Muscle of leg (tissue), 11 donors: ENCODE measurements around the gene PIGV. TPM values are rescaled to one million over a fixed set of nuclear protein-coding genes. Genes with fewer than 3 reads are reported as not detected.
A peak's percentile ranks its signal among the peaks of the same experiment; 100 is the strongest.
"Not testable (repeated sequence)": the region's sequence is repeated elsewhere in the genome, so short reads cannot be mapped to it uniquely, and the experiment has no call there.

Source experiments
- DNase-seq: peaks from one replicate; pipeline ENCODE4 v3.0.0; 2013
- H3K27ac ChIP-seq: one replicate; pipeline ENCODE4 v1.5.1; 2013; ENCODE audit warnings: mild to moderate bottlenecking, low read length, control low read depth
- H3K27me3 ChIP-seq: one replicate; pipeline ENCODE4 v1.6.1; 2013; ENCODE audit warnings: low read length; ENCODE audit not compliant: control insufficient read depth, insufficient read depth
- H3K36me3 ChIP-seq: one replicate; pipeline ENCODE4 v1.6.1; 2013; ENCODE audit warnings: low read length; ENCODE audit not compliant: control insufficient read depth, insufficient read depth
- H3K4me1 ChIP-seq: one replicate; pipeline ENCODE4 v1.6.1; 2013; ENCODE audit warnings: low read length; ENCODE audit not compliant: control insufficient read depth, insufficient read depth
- H3K4me3 ChIP-seq: one replicate; pipeline ENCODE4 v1.5.1; 2013; ENCODE audit warnings: low read length, control low read depth
- H3K9me3 ChIP-seq: replicated peaks from 2 replicates; pipeline ENCODE4 v1.6.1; 2013; ENCODE audit warnings: low read depth, low read length; ENCODE audit not compliant: control insufficient read depth
- WGBS: methylation state at CpG from one replicate; pipeline ENCODE4 v1.1.5; 2013; ENCODE audit warnings: missing lambda C conversion rate; ENCODE audit not compliant: insufficient coverage; 5-methylcytosine and 5-hydroxymethylcytosine counted together
- polyA plus RNA-seq, 8 donors: library from polyadenylated mRNA; unstranded; fragments of 120-200 nt; gene quantifications; one replicate each; pipeline versions ENCODE4 v1.2.1 to v1.2.3, GENCODE V29; 2013; ENCODE audit warnings: inconsistent platforms in 1 of 8, low replicate concordance in 1 of 8; ENCODE audit not compliant: insufficient read length in 8 of 8, insufficient read depth in 1 of 8
- total RNA-seq: library from RNA; stranded (reverse); fragments of 120-200 nt; gene quantifications from one replicate; pipeline ENCODE4 v1.2.4, GENCODE V29; 2013

Gene PIGV
- total and polyA plus RNA-seq, 9 donors = 6.1 to 9.9 (median 6.8) TPM

GRCh38 chr1:26844424-26845196 lies 56.9 kb downstream of the PIGV start:
- H3K4me1 ChIP-seq = peaks cover 3% of the 10 kb centered on the region
- no peak overlapping the region for H3K4me3 ChIP-seq
- 97% methylated on average over 6 of the region's 13 CpGs for WGBS
- H3K9me3 ChIP-seq = no peaks in the 10 kb centered on the region
- DNase-seq = peak; percentile 53
- no peaks in the 10 kb centered on the region for H3K27me3 ChIP-seq
- H3K36me3 ChIP-seq = peaks cover 56% of the 10 kb centered on the region
- no peak overlapping the region for H3K27ac ChIP-seq

- not testable (repeated sequence) for DNase-seq, H3K27me3 ChIP-seq, H3K4me3 ChIP-seq, H3K4me1 ChIP-seq, H3K9me3 ChIP-seq, H3K27ac ChIP-seq
- 84% methylated on average over 4 of the region's 6 CpGs for WGBS
- H3K36me3 ChIP-seq = peaks cover 64% of the 10 kb centered on the region
Observed at GRCh38 chr1:26847826-26848225, 60.1 kb downstream of the PIGV start.

Other genes with a start within 250 kb of the PIGV start
- 22.1 TPM for gene ARID1A, start 91.9 kb upstream of the PIGV start, total RNA-seq
- 10 to 100 TPM; 33.2 to 63.5 (median 47.3) TPM for gene ARID1A, start 91.9 kb upstream of the PIGV start, polyA plus RNA-seq
- gene ZDHHC18, start 38.7 kb downstream of the PIGV start, total RNA-seq = 8.4 TPM
- 10 to 100 TPM; 12.5 to 20.2 (median 16.5) TPM for gene ZDHHC18, start 38.7 kb downstream of the PIGV start, polyA plus RNA-seq
- gene SFN, start 75.2 kb downstream of the PIGV start, total RNA-seq = 0.18 TPM
- 10 to 100 TPM in 1 of 8 donors, 1 to 10 TPM in 1, under 1 TPM in 6; 0.20 to 23.9 (median 0.31) TPM for gene SFN, start 75.2 kb downstream of the PIGV start, polyA plus RNA-seq
- 10.8 TPM for gene GPN2, start 102.3 kb downstream of the PIGV start, total RNA-seq
- gene GPN2, start 102.3 kb downstream of the PIGV start, polyA plus RNA-seq = 10 to 100 TPM; 16.7 to 21.5 (median 19.7) TPM
- gene GPATCH3, start 112.5 kb downstream of the PIGV start, total RNA-seq = 7.9 TPM
- gene GPATCH3, start 112.5 kb downstream of the PIGV start, polyA plus RNA-seq = 10 to 100 TPM; 10.1 to 12.7 (median 11.9) TPM
- gene NR0B2, start 126.0 kb downstream of the PIGV start, total RNA-seq = not detected
- gene NR0B2, start 126.0 kb downstream of the PIGV start, polyA plus RNA-seq = 1 to 10 TPM in 1 of 8 donors, under 1 TPM in 3, not detected in 4; 0.11 to 4.5 (median 0.38) TPM
- gene NUDC, start 133.8 kb downstream of the PIGV start, total RNA-seq = 25.8 TPM
- 10 to 100 TPM; 57.7 to 65.5 (median 60.9) TPM for gene NUDC, start 133.8 kb downstream of the PIGV start, polyA plus RNA-seq
- not detected for gene KDF1, start 172.5 kb downstream of the PIGV start, total RNA-seq
- 1 to 10 TPM in 1 of 8 donors, under 1 TPM in 2, not detected in 5; 0.23 to 1.2 (median 0.87) TPM for gene KDF1, start 172.5 kb downstream of the PIGV start, polyA plus RNA-seq
- gene TRNP1, start 205.7 kb downstream of the PIGV start, total RNA-seq = 1.3 TPM
- gene TRNP1, start 205.7 kb downstream of the PIGV start, polyA plus RNA-seq = 1 to 10 TPM; 1.4 to 3.2 (median 2.1) TPM
- gene TENT5B, start 224.9 kb downstream of the PIGV start, total RNA-seq = 0.35 TPM
- 1 to 10 TPM in 1 of 8 donors, under 1 TPM in 7; 0.23 to 1.1 (median 0.40) TPM for gene TENT5B, start 224.9 kb downstream of the PIGV start, polyA plus RNA-seq